Uterus (tissue), 2 donors: ENCODE results near the gene DYNLT4.
"Not testable (repeated sequence)": the region's sequence is repeated elsewhere in the genome, so short reads cannot be mapped to it uniquely, and the experiment has no call there.

Experiments used
- POLR2A ChIP-seq, 2 donors: fragments of 450-650 bp; IDR thresholded peaks; one replicate each; pipeline ENCODE4 v1.6.1; 2016; ENCODE audit warnings: antibody characterized with exemption in 2 of 2, mild to moderate bottlenecking in 1 of 2, moderate library complexity in 1 of 2
- TF ChIP-seq, protein P1 (sequence below), 4 experiments: fragments of 200-600 bp in 2 of 4; fragments of 450-650 bp in 2 of 4; sonication (generic) in 2 of 4; IDR thresholded peaks; one replicate each; pipeline ENCODE4 v1.5.1; 2016 to 2019; ENCODE audit warnings: antibody characterized with exemption in 4 of 4, mild to moderate bottlenecking in 2 of 4, moderate library complexity in 1 of 4

- TF ChIP-seq, protein P1, sequence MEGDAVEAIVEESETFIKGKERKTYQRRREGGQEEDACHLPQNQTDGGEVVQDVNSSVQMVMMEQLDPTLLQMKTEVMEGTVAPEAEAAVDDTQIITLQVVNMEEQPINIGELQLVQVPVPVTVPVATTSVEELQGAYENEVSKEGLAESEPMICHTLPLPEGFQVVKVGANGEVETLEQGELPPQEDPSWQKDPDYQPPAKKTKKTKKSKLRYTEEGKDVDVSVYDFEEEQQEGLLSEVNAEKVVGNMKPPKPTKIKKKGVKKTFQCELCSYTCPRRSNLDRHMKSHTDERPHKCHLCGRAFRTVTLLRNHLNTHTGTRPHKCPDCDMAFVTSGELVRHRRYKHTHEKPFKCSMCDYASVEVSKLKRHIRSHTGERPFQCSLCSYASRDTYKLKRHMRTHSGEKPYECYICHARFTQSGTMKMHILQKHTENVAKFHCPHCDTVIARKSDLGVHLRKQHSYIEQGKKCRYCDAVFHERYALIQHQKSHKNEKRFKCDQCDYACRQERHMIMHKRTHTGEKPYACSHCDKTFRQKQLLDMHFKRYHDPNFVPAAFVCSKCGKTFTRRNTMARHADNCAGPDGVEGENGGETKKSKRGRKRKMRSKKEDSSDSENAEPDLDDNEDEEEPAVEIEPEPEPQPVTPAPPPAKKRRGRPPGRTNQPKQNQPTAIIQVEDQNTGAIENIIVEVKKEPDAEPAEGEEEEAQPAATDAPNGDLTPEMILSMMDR (IDR thresholded peaks at IDR 0.05): not testable (repeated sequence)
- TF ChIP-seq POLR2A (IDR thresholded peaks at IDR 0.05): not testable (repeated sequence)
These were observed 17.2 kb upstream of the DYNLT4 start for GRCh38 chr1:44824392-44824791.
